Activated CD4-positive, CD25-positive, alpha-beta regulatory T cell treated with anti-CD3 and anti-CD28 coated beads, Interleukin-2, amount 50 U/mL, for 72 hours (primary cell): ENCODE results near the gene HLA-DPA1.

Experiments used
- DNase-seq: peaks from one replicate; pipeline ENCODE4 v3.0.0; 2021

HLA-DPA1 gene

GRCh38 chr6:33061987-33062386 is 11.5 kb downstream of the HLA-DPA1 start:
- no peak for DNase-seq

GRCh38 chr6:33057222-33058150 is 16.0 kb downstream of the HLA-DPA1 start:
- DNase-seq: no peak

DNA sequence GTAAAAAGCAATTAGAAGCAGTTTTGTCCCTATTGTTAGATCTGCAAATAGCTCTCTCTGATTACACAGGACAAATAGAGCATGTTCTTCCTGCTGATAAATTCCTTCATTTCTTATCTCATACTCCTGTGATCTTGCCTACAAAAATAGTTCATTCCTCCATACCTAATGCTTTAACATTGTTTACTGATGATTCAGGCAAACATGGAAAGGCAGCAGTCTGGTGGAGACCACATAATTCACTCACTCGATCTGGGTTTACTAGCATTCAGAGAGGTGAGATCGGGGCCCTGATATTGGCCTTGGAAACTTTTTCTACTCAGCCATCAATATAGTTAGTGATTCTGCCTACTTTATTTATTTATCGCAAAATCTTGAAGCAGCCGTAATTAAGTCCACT is 20.2 kb downstream of the HLA-DPA1 start:
- DNase-seq: no peak

- DNase-seq: no peak
These were observed 20.8 kb downstream of the HLA-DPA1 start for GRCh38 chr6:33052627-33053026.

DNA sequence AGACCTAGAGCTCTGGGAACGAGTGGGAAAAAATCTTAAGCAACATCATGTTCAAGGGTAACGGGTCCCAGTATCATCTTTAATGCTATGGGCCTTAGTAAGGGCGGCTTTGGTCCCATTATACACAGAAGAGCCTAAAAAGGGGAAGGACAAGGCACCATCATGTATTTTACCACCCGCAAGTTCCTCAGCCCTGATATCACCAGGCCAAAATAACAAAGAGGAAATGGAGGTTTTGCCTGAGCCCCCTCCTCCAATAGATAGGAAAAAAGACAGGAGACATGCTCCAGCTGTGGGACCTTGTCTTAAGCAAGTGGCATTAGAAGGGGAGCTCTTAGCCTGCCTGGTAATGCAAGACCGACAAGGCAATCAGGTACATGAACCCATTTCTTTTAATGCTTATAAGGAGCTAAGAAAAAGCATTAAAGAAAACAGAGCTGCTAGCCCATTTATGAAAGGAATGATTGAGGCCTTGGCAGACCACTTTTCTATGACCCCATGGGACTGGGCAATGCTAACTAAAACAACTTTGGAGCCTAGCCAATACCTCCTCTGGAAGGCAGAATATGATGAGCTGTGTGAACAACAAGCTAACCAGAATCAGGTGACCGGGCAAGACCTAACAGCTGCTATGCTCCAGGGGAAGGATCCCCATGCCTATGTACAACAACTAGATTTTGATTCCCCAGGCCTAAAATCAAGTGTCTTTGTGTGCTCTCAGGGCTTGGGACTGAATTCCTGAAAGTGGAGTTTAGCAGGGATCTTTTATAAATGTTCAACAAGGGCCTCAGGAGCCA is 23.2 kb downstream of the HLA-DPA1 start:
- DNase-seq: no peak

DNA sequence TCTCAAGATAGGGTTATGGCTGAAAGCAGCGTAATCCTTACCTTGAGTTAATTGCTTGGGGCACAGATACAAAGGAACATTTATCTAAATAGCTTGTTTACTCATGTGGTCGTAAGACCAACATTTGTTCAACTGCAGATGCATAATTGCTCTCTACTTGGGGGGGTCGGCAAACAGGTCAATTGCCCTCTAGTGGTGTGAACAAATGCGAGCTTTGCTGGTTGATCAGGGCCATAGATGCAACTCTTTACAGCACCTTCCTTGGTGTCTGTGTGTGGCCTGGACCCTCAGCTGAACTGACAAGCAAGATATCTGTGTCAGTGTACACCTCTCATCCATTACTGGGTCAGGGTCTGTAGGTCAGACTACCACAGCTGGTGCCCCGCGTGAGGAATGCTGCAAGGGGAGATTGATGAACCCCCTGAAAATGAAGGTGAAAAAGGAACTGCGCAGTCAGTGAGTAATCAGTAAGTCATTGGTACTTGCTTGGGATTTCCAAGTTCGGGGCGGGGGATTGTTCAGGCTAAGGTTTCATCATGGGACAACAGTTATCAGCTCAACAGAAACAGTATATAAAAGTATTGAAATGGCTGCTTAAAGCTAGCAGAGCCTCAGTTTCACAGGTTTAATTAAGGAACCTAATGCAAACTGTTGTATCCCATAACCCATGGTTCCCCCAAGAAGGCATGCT is 24.0 kb downstream of the HLA-DPA1 start:
- no peak for DNase-seq

DNA sequence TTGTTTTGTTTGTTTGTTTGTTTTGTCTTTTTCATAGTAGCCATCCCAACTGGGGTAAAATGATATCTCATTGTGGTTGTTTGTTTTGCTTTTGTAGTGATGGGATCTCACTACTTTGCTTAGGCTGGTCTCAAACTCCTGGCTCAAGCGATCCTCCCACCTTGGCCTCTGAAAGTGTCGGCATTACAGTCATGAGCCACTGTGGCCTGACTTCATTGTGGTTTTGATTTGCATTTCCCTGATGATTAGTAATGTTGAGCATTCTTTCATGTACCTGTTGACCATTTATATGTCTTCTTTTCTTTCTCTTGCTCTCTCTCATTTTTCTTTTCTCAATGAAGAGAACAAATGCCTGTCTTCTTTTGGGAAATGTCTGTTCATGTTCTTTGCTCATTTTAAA is 33.3 kb downstream of the HLA-DPA1 start:
- no peak for DNase-seq

- no peak for DNase-seq
These were observed 36.9 kb downstream of the HLA-DPA1 start for GRCh38 chr6:33036535-33036934.

GRCh38 chr6:33034554-33034953 is 38.9 kb downstream of the HLA-DPA1 start:
- DNase-seq: no peak

- DNase-seq: no peak
These were observed 43.2 kb downstream of the HLA-DPA1 start for GRCh38 chr6:33030245-33030644.

DNA sequence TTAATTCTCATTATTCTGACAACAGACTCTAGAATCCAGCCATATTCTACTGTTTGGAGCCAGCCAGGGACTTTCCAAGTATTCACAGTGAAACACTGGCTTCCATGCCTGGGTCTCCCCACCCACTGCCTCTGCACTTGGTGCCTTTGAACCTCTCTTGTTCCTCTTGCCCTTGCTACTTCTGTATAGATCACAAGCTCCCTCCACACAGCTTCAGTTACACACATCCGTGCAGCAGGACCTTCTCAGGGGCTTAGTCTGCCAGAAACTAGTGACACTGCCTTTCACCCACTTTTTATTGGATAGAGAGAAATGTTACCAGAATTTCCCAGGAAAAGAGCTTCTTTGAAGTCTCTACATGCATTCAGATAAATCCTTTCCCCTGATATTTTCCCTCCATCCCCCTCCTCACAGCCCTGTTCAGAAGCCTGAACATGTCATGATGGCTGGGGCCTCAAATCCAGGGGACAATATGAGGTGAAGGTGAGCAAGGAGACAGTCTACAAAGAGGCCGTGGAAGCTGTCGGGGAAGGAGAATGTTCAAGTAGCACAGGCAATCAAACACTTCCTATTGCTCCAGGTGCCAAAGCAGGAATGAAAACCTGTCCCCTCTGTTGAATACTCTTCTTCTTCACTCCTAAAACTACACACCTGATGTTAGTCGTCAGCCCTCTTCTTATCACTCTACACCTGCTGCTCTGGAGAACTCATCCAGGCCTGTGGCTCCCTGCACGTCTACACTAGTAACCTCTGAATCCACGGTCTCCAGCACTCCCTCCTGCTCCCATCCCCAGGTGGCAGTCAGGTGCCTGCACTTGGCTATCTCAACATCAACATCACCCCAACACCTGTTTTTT is 43.9 kb downstream of the HLA-DPA1 start:
- no peak for DNase-seq

DNA sequence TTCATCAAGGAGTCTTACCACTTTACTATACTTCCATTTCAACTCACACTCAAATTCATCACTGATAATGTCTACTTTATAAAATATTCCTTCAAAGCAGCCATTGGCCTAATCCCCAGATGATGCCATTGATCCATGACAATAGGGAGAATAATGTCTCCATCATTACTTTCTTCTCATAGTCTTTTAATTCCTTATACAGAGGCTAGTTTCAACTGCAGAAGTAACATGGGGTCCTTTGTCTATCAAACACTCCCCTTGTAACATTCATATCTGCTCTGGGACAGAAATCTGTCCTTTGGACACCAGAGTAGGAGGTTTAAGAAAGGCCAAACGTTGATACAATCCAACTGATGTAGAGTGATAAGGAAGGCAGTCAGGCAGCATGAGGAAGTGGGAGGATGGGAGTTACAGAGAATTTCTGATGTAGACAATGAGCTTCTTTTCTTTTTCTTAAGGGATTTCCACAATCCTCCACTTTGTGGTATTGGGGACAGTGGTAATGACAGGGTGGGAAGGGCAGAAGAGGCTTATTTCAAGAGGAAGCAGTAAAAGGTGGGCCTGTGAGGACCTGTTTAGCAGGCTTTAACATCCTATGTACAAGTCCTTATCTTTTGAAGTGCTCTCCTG is 45.1 kb downstream of the HLA-DPA1 start:
- DNase-seq: no peak

DNA sequence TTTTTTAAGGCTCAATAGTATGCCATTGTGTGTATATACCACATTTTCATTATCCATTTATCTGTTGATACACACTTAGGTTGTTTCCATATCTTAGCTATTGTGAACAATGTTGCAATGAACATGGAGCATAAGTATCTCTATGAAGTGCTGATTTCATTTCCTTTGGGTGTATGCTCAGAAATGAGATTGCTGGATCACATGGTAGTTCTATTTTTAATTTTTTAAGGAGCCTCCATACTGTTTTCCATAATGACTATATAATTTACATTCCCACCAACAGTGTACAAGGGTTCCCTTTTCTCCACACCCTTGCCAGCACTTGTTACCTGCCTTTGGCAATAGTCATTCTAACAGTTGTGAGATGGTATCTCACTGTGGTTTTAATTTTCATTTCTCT is 48.9 kb downstream of the HLA-DPA1 start:
- no peak for DNase-seq

DNA sequence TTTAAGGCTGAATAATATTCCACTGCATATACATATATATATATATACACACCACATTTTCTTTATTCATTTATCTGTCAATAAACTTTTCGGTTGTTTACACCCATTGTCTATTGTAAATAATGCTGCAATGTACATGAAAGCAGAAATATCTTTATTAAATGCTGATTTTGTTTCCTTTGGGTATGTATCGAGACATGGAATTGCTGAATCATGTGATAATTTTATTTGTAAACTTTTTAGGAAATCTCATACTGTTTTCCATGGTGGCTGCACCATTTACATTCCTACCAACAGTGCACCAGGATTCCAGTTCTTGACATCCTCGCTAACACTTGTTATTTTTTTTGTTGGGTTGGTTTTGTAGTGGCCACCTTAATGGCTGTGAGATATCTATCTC is 49.9 kb downstream of the HLA-DPA1 start:
- DNase-seq: no peak

GRCh38 chr6:33021917-33022316 is 51.5 kb downstream of the HLA-DPA1 start:
- DNase-seq: no peak

GRCh38 chr6:33019372-33019771 is 54.1 kb downstream of the HLA-DPA1 start:
- no peak for DNase-seq

DNA sequence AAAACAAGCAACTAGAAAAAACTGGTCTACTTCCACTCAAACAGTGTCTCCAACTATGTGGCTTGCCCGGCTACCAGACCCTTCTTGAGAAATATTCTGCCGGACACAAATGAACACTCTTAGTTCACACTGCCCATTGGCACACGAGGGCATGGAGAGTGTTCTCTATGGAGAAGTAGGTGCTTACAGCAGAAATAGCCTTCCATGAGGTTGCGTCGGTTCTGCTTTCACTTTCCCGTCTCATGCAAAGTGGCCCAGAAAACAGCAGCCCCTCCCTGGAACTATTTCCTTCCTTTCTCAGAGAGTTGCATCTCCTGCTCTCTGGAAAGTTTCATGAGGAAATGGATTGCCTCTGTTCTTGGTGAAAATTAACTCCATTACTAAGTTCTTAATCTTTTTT is 54.5 kb downstream of the HLA-DPA1 start:
- DNase-seq: no peak

DNA sequence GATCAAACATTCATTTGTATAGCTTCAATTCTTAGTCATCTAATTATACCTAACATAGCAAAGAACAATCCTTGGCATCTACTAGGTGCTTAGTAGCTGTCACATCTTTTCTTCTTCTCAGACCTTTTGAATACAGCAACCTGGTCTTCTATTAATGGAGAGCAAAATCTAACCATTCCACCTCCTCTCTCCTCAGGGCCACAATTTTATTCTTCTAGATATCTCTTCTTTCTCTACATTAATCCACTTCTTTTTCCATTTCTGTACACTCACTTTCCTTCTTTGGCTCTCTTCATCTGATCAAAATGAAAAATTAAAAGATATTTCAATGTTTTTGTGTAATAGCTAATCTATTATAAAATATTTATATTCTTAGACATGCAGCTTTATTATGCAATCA is 55.0 kb downstream of the HLA-DPA1 start:
- no peak for DNase-seq

DNA sequence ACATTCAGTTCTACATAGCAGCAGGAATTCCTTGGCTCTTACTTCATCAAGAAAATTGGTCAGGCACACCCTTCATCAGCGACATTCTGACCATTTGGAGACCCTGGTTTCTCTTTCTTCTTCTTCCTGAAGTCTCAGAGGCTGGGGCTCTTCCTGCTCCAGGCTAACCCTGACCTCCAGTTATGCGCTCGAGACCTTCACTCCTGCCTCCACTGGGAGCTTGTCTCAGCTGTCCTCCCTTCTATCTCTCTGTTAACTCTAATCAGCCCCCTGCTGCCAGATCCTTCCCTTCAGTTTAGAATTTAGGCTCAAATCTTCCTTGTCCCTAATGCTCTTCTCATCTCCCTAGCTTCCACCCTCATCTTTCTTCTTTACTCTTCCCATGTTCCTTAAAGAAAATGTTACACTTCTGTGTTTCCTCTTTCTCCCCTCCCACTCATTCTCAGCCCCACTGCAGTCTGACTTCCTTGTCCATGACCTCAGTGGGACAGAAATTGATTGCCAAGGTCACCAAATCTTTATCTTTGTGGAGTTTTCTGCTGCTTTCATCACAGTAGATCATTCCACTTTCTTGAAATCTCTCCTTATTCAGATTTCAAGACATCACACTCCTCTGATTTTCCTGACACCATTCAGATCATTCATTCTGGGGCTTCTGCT is 55.6 kb downstream of the HLA-DPA1 start:
- DNase-seq: no peak

GRCh38 chr6:33017018-33017417 is 56.4 kb downstream of the HLA-DPA1 start:
- no peak for DNase-seq

DNA sequence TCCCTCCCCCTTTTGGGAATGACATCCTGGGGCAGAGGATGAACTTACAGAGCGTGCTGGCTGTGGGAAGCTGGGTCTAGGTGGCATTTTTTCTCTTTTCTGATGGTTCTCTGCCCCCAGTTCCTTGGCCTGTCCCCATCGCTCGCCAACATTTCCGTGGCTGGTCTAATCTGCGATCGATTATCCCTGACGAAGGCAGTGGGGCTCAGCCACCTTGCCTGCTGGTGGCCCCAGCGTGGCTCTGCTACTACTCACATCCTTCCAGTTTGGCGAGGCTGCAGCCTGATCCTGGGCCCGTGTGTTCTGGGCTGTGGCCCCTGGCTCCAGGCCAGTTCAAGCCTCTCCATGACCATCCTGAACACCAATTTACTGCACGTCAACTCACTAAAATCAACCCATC is 57.7 kb downstream of the HLA-DPA1 start:
- no peak for DNase-seq
